Measurements from ENCODE around the gene MACROD2.

DNA sequence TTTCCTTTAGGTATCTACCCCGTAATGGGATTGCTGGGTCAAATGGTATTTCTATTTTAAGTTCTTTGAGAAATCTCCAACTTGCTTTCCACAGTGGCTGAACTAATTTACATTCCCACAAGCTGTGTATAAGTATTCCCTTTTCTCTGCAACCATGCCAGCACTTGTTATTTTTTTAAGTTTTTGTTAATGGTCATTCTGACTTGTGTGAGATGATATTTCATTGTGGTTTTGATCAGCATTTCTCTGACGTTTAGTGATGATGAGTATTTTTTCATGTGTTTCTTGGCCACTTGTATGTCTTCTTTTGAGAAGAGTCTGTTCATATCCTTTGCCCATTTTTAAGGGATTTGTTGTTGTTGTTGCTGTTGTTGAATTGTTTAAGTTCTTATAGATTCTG, 1706.8 kb downstream of the MACROD2 start:
- TF ChIP-seq, protein P1, sequence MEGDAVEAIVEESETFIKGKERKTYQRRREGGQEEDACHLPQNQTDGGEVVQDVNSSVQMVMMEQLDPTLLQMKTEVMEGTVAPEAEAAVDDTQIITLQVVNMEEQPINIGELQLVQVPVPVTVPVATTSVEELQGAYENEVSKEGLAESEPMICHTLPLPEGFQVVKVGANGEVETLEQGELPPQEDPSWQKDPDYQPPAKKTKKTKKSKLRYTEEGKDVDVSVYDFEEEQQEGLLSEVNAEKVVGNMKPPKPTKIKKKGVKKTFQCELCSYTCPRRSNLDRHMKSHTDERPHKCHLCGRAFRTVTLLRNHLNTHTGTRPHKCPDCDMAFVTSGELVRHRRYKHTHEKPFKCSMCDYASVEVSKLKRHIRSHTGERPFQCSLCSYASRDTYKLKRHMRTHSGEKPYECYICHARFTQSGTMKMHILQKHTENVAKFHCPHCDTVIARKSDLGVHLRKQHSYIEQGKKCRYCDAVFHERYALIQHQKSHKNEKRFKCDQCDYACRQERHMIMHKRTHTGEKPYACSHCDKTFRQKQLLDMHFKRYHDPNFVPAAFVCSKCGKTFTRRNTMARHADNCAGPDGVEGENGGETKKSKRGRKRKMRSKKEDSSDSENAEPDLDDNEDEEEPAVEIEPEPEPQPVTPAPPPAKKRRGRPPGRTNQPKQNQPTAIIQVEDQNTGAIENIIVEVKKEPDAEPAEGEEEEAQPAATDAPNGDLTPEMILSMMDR (optimal IDR thresholded peaks at IDR 0.05 in 1 of 3, IDR thresholded peaks at IDR 0.05 in 1 of 3, conservative IDR thresholded peaks at IDR 0.05 in 1 of 3; ENCODE audit: extremely low read depth in 1 of 3, insufficient read depth in 2 of 3, low read length in 3 of 3): no peak
- no peak for TF ChIP-seq EZH2 (IDR thresholded peaks at IDR 0.05; ENCODE audit: low read length)
